ENCODE data around the gene RTF2.

The RTF2 gene, protein sequence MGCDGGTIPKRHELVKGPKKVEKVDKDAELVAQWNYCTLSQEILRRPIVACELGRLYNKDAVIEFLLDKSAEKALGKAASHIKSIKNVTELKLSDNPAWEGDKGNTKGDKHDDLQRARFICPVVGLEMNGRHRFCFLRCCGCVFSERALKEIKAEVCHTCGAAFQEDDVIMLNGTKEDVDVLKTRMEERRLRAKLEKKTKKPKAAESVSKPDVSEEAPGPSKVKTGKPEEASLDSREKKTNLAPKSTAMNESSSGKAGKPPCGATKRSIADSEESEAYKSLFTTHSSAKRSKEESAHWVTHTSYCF

DNA sequence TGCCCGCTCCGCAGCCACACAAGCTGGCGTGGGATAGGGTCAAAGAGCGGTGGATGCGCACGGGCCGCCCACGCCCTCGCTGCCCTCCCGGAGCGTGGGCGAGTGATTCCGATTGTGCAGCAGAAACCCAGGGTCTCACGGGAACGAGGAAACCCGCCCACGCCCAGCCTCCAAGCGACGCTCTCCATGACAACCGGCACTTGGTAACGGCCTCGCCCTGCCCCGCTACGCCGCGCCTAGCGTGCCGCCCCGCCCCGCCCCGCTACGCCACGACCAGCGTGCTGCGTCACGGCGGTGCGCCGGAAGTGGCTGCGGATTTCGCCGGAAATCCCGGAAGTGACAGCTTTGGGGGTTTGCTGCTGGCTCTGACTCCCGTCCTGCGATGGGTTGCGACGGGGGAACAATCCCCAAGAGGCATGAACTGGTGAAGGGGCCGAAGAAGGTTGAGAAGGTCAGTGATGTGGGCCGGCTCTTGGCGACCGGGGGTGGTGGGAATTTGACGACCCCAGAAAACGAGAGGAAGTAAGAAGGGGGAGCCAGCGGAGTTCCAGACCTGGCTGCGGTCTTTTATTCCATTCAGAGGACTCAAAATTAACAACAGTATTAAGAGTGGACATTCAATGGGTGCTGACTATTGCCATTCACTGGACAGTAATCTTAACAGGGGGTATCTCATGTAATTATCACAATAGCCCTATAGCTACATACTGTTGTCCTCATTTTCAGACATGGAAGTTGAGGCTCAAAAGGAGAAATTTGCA lies at the start of gene RTF2:
Gene RTF2, plus strand, starts transcription at position 312 of the 761 bp plus-strand sequence. Its CDS starts 71 bp downstream, at position 383.
- DNase-seq = peak; percentile 95

GRCh38 chr20:56420028-56420427 lies 48.4 kb upstream of the RTF2 start:
- DNase-seq = no peak

- DNase-seq = no peak
Observed at GRCh38 chr20:56420940-56421688, 47.3 kb upstream of the RTF2 start.

- peak; percentile 27 for DNase-seq
Observed at GRCh38 chr20:56422076-56422823, 46.2 kb upstream of the RTF2 start.

GRCh38 chr20:56422824-56423189 lies 45.6 kb upstream of the RTF2 start:
- DNase-seq = no peak

- no peak for DNase-seq
Observed at GRCh38 chr20:56423211-56423610, 45.2 kb upstream of the RTF2 start.

GRCh38 chr20:56423886-56424285 lies 44.5 kb upstream of the RTF2 start:
- DNase-seq = no peak

DNA sequence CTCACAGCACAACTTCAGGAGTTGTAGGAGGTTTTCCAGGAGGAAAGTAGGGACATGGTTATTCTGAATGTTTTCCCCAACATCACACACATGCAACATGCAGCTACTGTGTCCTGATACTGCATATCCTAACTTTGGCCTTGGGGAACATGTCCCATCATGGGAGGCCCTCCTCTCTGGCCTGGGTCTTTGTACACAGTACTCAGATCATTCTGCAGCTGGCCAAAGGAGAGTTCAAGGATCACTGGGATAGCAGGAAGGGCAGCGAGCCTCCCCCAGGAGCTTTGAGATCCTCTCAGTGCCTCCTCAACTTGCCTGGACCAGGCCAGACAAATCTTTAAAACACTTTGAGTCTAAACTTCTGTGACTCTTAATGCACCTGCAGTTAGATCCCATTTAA lies 43.5 kb upstream of the RTF2 start:
- DNase-seq = no peak

- DNase-seq = no peak
Observed at GRCh38 chr20:56426026-56426425, 42.4 kb upstream of the RTF2 start.

DNA sequence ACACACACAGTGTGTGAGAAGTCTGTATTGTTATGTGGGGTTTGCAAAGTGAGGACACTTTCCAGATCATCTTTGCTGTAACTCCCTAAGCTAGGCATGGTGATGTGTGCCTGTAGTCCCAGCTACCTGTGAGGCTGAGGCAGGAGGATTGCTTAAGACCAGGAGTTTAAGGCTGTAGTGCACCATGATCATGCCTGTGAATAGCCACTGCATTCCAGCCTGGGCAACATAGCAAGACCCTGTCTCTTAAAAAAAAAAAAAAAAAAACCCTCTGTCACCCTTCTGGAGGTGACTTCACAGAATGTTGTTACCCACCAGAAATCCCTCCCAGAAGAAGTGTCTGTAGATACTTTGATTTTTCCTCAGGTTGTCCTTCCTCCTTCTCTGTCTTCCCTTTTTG lies 41.5 kb upstream of the RTF2 start:
- DNase-seq = no peak

DNA sequence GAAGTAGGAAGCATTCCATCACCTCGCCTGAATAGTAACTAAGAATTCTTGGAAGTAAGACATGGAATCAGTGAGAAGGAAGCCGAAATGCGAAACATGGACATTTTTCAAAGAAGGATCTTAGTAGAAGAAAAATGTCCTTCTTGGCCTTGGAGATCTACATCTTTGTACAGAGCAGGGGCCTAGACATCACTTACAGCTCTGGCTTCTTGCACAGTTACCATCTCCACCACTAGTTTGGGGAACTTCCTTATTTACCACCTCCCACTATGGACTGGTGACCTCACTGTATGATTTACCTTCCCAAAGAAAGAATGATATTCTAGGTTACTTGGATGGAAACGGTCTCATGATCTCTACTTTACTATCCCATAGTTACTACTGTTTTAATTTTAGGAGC lies 40.6 kb upstream of the RTF2 start:
- no peak for DNase-seq

GRCh38 chr20:56428410-56428809 lies 40.0 kb upstream of the RTF2 start:
- no peak for DNase-seq

- DNase-seq = no peak
Observed at GRCh38 chr20:56428881-56429280, 39.5 kb upstream of the RTF2 start.

DNA sequence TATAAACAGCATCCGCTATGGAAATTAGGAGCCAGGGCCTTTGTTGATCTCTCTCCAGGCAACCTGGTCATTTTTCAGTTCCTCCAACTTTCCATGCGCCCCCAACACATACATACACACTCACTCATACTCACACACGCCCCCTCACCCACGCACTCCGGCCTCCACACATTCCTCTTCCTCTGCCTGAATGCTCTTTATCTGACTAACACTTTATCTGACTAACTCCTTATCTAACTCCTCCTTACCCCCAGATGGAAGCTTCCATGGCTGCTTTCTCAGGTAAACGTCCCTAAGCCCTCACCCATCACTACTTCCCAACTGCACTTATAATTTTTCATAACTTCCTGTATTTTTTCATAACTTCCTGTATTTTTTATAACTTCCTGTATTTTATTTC lies 38.9 kb upstream of the RTF2 start:
- peak; percentile 42 for DNase-seq

DNA sequence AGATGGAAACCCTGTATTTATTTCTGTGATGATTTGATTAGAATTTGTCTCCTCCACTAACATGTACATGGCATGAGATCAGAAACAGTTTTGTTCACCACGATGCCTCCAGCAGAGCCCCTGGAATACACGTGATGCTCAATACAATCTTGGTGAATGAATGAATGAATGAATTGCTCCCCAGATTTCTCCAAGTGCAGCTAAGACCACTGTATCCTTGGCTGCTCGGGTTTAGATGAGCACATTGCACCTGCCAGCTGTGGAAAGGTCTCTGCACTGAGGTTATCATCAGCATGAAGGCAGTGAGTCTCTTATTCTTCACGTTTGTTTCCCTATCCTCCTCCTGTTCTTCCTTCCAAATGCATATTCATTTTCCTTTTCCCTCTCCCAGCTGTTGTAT lies 38.5 kb upstream of the RTF2 start:
- no peak for DNase-seq

GRCh38 chr20:56430461-56430860 lies 38.0 kb upstream of the RTF2 start:
- DNase-seq = no peak

- DNase-seq = no peak
Observed at GRCh38 chr20:56430957-56431356, 37.5 kb upstream of the RTF2 start.

DNA sequence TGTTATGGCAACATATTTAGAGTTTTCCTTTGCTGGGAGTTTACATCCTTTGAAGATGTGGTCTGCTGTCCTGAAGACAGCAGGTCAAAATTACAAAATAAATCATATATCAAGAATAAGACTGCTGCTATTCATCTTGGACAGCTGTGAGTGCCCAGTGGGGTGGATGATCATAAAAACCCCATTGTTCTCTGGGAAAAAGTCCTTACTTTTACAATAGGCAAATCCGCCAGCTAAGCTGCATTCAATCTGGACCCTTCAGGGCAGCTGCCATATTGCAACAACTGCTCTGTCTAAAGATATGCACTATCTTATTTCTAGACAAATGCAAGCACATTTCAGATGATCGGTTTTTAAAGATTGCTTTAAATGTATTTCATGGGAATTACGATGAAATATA lies 37.0 kb upstream of the RTF2 start:
- DNase-seq = no peak

DNA sequence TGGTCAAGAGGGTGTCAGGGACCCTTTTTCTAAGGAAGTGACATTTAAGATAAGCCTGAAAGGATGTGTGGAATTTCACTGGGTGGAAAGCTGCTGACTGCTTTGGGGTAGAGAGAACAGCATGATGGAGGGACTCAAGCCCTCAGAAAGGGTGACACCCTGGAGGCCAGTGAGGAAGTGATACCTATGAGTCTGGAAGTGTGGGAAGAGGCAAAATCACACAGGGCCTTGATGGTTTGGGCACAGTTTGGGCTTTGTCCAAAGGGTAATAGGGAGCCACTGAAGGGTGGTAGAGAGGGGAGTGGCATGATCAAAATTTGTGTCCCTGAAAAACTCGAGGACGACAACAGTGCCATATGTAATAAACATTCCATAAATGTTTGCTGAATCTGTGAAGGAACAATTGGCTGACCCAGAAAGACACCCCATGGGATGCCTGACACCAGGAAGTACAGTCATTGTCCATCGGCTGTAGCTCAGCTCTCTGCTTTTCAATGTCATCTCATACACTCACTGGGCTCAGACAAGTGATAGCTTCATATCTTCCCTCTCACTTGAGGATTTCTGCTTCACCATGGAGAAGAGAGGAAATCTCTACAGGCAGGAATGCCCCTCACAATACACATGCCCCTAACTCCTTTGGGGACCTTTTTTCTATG lies 35.1 kb upstream of the RTF2 start:
- no peak for DNase-seq

DNA sequence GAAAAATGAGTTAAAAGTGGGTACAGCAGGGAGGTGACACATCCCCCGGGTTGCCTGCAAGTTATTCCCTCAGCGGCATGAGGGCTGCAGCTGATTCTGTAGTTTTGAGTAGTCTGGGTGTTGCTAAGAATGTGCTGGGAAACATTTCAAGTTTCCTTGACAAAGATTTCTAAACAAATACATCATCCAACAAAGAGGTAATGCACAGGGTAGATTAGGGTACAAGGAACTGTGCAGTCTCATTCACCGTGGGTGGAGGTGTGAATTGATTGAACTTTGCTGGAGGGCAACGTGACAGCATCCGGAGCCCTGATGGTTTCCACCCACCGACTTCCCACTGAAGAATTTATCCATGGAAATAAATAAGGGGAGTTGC lies 34.6 kb upstream of the RTF2 start:
- DNase-seq = no peak

DNA sequence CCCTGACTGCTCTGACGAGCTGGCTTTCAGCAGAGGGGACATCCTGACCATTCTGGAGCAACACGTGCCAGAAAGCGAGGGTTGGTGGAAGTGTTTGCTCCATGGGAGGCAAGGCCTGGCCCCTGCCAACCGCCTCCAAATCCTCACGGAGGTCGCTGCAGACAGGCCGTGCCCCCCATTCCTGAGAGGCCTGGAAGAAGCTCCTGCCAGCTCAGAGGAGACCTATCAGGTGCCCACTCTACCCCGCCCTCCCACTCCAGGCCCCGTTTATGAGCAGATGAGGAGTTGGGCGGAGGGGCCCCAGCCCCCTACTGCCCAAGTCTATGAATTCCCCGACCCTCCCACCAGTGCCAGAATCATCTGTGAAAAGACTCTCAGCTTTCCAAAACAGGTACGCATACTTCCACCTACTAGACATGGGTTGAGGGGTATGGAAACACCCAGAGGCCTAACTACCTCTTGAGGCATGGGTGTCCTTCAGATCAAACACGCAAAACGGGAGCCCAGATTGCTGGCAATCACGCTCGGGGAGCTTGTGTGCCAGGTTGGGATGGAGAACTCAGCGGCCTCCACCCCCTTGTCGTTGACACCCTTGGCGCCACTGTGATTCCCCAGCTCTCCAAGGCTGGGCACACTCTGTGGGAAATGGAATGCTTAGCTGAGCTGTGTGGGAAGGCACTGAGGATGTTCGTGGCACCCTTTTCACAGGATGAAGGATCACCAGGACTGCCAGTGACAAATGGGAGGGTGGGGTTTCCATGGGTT lies 31.0 kb upstream of the RTF2 start:
- DNase-seq = no peak

DNA sequence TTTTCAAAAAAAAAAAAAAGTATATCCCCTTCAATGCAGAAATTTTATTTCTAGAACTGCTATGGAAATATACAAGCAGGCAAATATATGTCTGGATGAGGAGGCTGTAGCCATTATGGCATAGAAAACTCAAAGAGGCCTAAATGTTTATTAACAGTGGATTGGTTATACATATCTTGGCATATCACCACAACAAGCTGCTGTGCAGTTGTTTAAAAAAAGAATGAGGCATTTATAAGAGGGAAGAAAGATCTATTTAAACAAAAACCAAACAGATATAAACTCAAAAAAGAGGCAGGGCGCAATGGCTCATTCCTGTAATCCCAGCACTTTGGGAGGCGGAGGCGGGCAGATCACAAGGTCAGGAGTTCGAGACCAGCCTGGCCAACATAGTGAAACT lies 30.1 kb upstream of the RTF2 start:
- DNase-seq = no peak
